GM19328 (cell line): ENCODE results near the gene PLA1A.
A peak's percentile ranks its signal among the peaks of the same experiment; 100 is the strongest.
"Not testable (repeated sequence)": the region's sequence is repeated elsewhere in the genome, so short reads cannot be mapped to it uniquely, and the experiment has no call there.

Source experiments
- ATAC-seq: cut with Tn5 transposase; IDR thresholded peaks from one replicate; pipeline ENCODE4 v1.9.1; 2021; ENCODE audit warnings: mild to moderate bottlenecking, moderate library complexity; ENCODE audit not compliant: unreplicated experiment

The PLA1A gene

DNA sequence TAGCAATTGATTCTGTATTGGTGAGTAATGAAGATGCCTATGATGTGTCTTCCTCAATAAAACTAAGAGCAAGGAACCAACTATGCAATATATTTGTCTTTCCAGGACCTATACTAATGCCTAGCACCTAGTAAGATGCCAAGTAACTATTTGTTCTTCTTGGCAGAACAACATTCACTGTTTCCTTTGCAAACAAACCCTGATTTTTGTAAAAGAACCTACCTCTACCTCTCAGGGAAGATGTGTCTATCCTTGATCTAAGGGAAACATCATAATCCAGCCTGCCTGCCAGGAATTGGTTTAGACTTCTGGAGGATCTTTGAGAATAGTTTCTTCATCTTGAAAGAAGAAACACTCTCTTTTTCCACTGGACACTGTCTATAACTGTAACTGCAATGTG, 22.2 kb upstream of the PLA1A start:
- ATAC-seq = no peak

DNA sequence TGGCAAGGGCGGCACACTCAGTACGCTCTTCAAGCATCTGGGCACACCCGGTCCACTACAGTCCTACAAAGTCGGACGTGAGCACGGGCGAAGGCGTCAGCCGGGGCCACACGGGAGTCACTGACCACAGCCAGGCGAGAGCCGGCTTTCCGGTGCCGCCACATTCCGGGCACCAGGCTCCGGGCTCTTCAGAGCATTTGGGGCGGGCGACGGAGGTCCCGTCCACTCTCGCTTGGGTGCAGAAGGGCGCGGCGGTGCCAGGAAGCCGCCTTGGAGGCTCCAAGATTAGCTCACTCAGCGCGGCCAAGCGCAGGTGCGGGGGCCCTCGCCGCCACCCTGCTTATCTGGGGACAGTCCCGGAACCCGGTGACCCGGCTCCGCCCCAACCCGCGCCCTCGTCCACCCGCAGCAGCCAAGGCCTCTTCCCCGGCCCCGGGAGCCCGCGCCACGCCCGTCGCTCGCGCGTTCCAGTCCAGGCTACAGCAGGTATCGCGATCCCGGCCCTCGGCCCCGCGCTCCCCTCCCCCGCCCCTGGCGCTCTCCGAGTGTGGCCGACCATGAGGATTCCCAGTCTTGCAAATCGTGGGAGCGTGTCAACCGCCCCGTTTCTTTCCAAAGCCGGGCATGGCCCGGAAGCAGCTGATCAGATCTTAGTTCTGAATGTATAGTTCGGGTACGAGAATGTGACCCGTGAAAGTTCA, 18.2 kb upstream of the PLA1A start, which contains the start of gene ADPRH:
Gene ADPRH (plus strand): TSS at position 127 of the 701 bp plus-strand sequence. CDS start 2,678 bp downstream, outside the sequence.
- ATAC-seq = peak; percentile 50

DNA sequence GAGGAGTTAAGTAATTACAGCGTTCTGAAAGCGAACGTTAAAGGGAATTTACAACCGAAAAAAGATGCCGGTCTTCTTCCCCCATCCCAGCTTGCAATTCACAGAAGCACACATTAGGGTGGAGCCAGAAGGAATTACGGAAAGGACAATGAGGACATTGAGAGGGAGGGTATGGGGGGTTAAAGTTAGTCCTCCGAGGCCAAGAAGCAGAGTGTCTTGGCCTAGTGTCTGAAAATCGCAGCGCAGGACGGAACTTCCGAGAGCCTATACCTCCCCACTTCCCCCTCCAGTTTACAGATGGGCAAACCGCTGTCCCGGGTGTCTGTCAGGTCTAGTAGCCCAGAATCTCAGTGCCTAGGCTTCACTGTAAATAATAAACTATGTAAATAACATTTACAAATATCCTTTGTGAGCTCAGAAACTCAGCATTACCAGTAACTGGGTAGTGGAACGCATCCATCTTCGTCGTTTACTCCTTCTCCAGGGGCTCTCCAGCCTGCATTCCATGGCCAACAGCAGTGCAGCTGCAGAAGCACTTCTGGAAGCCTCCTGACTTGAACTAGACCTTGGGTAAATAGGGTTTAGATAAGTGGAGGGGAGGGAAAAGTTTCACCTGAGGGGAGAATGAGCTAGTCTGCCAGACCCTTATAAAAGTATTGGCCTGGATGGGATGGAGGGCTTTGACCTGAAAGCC, 17.5 kb upstream of the PLA1A start:
- ATAC-seq = peak; percentile 66

DNA sequence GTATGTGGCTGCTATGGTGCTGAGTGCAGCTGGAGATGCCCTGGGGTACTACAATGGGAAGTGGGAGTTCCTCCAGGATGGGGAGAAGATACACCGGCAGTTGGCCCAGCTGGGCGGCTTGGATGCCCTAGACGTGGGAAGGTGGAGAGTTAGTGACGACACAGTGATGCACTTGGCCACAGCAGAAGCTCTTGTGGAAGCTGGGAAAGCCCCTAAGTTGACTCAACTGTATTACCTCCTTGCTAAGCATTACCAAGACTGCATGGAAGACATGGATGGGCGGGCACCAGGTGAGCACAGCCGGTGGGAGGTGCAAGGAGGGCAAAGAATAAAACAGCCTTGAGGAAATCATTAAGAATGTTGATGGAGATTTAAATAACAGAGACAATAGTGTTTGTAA, 15.5 kb upstream of the PLA1A start:
- no peak for ATAC-seq

DNA sequence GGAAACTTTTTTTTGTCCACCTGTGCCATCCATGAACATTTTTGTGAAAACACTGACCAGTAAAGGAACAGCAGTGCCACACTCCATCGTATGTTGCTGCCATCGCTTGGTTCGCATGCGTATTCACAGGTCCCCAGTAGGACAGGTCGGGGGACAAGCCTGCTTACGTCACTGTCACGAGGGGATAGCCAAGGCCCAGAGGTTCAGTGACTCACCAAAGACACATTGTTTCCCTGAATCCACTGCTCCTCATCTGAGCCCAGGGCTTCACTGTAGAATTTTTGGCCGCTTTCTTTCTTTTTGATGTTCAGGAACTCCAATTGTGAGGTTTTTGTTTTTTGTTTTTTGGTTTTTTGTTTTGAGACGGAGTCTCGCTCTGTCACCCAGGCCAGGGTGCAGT, 12.5 kb upstream of the PLA1A start:
- no peak for ATAC-seq

DNA sequence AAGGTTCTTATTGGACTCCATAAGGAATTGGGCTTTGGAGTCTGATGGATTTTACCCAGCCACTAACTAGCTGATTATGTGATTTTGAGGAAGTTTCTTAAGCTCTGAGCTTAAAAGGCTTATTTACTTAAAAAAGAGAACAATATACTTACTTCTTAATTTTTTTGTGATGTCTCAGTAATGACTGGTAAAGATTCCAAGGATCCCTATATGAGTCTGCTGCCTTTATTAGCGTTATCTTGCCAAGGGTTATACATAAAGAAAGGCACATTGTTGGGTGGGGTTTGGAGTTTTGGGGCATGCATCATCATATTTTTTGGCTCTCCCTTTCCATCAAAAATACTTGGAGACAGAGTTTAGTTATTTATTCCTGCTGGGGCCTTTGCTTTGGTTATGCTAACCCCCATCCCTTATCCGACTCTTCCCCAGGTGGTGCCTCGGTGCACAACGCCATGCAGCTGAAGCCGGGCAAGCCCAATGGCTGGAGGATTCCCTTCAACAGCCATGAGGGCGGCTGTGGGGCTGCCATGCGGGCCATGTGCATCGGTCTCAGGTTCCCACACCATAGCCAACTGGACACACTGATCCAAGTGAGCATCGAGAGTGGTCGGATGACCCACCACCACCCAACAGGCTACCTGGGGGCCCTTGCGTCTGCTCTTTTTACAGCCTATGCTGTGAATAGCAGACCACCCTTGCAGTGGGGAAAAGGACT, 11.7 kb upstream of the PLA1A start:
- ATAC-seq = no peak

DNA sequence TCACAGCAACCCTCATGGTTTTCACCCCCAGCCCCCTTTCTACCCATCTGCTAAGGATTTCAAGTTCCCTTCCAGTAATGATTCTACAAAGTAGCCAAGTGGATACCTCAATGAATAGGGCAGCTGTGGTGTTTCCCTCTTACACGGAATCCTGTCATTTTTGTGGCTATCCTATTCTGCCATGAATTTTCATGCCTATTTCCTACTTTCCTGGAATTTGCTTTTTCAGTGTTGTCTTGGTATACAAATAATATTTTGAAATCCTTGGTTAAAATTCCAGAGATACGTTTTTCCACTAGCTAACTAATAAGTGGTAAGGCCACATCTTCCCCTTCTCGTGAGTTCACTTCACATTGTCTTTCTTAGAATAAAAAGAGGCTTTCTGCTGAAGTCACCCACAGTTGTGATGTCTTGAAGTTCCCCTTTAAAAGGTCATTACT, 10.9 kb upstream of the PLA1A start:
- no peak for ATAC-seq

DNA sequence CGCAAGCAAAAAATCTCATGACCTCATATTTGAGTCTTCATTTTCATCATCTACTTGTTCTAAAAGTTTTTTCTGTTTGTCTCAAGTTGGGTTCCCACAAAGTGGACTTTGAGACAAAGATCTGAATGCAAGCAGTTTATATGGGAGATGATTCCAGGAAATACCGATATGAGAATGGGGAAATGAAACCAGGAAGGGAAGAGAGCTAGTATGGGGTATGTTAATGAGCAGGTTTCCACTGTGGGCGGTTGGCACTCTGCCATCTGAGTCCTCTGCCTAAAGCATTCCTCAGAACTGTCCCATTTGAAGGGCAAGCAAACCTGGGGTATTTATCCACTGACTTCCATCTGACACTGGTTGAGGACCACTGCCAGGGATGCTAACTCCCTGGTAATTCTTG, 9.6 kb upstream of the PLA1A start:
- no peak for ATAC-seq

DNA sequence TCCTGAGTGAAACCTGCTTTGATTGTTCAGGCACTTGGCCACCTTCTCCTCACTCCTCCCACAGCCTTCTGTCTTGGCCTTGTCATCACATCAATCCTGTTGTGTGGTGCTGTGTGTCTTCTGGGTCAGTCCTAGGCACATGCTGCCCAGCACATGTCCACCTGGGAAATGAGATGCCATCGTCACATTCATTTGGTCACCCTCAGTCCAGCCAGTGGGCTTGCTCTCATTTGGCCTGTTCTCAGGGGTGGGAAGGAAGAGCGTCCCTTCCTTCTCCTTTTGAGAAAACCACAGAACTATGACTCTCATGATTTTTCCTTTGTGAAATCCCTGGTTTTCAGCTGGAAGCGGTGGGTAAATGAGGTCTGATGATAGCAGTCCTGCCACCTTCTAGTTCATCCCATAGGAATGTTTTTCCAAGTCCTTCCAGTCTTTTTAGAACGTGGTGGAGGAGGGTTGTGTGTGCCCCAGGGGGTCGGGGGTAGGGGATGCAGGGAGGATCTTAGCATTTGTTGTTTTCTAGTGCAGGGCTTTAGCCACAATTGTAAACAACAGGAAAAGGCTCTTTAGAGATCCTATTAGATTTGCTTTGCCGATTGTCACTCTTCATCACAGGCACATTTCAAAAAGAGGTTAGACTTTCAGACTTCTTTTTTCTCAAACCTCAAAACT, 8.4 kb upstream of the PLA1A start:
- ATAC-seq = no peak

DNA sequence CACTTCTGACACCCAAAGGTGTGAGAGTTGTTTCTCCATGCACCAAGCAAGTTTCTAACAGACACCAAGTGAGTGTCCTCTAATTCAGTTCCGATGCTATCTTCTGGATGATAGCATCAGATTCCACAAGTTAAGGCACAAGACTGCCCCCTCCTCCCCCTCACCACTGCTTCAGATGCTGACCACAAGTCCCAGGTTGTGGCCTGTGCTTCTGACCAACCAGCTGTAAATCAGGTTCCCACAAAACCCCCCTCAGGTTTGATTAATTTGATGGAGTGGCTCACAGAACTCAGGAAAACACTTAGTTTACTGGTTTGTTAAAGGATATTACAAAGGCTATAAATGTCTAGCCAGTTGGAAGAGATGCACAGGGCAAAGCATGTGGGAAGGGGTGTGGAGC, 7.0 kb upstream of the PLA1A start:
- no peak for ATAC-seq

DNA sequence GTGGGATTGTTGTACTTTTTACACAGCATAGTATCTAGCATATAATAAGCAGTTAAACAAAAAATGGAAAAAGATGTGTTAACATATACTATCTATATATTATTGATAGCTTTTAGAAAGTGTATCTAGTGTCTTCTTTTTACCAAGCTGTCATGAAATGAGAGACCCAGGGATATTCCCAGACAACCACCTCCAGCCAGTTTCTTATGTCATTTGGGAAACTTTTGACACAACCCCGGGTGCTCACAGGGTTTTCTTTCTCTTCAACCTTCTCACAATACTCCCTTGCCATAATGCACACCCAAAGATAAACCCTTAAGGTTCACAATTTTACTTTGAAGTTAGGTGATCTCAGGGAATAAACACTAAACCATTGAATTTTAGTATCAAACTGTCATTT, 4.8 kb upstream of the PLA1A start:
- no peak for ATAC-seq

DNA sequence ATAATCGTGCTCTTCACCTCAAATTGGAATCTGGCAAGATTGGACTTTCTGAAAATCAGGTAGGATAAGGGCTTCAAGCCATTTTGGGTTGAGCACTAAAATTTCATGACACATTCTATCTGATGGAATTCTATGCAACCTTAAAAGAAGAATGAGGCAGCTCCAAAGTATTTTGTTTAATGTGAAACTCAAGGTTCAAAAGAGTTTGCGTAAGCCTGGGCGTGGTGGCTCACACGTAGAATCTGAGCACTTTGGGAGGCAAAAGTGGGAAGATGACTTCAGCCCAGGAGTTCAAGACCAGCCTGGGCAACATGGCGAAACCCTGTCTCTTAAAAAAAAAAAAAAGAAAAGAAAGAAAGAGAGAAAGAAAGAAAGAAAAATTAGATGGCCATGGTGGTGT, 3.6 kb upstream of the PLA1A start:
- ATAC-seq = no peak

DNA sequence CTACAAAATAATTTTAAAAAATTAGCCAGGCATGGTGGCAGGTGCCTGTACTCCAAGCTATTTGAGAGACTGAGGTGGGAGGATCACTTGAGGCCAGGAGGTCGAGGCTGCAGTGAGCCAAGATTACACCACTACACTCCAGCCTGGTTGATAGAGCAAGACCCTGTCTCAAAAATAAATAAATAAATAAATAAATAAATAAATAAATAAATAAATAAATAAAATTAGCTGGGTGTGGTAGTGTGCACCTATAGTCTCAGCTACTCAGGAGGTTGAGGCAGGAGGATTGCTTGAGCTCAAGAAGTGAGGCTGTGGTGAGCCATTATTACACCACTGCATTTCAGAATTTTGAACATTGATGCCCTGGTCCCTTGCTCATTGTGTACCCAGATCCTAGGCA, 2.8 kb upstream of the PLA1A start:
- ATAC-seq = not testable (repeated sequence)

DNA sequence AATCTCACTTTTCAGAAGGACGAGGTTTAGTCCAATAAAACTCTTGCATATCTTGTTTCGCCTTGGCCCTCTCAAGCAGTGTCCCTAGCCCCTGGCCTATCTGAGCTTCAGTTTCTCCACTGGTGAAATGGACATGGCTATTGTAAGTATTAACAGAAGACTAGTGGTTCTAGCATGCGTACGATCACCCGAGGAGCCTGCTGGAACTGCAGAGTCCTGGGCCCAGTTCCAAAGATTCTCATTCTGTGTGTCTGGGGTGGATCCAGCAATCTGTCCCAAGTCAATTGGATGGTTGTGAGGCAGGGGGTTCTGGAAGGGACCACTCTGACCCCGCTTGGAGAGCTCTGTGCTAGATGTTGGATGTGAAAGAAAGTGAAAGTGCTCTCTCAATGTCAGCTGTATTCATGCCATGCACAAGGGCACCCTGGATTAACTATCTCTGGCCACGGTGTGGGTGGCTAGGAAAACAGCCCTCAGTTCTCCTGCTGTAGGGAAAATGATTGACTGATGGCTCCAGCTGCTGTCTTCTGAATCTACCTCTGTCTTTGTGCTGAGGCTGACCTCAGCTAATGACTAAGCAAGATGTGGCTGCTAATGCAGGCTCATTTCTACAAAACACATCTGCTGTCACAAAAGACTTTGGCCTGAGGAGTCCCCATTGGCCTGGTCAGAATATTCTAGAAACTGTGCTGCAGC, 1.9 kb upstream of the PLA1A start:
- ATAC-seq = no peak

DNA sequence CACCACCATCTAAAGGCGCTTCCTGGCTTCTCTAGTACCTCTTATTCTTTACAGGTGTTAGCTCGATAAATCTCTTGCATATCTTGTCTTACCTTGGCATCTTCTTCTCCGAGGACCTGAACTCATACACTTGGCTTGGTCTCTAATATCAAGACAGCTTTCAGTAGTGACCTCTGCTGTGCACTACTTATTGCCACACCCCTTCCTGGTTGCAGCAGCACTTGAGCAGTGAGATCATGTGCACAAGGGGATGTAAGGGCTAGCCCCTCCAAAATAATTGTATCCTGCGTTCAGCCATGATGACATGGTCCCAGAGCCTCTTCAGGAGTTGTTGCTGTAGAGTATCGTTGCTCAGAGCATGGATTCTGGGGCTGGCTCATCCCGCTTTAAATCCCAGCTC, 1.3 kb upstream of the PLA1A start:
- no peak for ATAC-seq

DNA sequence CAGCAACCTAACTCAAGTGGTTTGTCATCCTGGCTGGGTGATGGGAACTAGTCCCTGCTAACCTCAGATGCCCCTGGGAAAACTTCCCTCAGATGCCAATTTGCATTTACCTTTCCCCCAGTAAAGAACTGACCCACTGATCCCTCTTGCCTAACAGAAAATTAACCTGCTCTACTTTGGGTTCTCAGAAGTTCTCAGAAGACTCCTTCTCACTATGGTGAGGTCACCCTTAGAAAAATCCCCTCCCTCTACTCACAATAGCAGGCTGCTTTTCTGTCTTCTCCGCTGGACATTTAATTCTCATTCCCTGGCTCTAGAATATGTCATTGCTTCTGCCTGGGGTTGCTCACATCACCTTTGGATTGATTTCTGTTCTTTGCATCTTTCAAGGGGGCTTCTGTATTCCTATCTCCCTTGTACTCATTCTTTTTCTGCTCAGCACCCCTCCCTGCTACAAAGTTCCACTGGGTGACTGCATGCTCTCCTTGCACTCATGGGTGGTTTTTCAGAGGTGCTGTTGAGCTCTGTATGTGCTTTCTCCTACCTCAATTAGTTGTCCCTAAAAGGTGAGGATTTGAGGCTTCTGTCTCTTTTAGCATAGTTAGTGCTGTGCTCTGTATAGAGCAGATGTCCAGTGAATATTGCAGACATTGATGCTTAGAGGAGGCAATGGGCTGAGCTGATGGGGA, 869 bp downstream of the PLA1A start:
- ATAC-seq = no peak

DNA sequence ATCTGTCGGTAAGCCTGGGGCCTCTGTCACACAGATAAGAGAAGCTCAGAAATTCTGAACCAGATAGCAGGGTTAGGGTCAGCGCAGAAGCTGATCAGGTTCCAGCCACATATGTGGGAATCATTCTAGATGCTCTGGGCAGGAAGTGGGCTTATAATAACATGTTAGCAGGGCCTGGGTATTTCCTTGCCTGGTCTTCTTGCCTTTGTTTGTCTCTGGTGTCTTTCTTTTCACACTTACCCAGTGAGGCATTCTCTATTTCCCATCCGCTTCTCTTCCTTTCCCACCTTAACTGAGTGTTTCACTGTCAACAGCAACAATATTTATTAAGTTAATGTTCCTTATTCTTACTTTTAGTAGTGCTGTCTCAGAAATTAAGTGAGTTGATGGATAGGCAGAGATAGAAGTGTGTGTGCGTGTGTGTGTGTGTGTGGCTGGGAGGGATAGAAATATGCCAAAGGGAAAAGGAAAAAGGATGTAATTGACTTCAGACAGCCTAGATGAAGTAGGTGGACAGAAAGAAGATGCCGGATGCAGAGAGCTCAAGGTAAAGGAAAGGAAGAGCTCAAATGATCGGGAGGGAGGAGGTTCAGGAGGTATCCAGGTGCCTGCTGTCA, 2.0 kb downstream of the PLA1A start:
- ATAC-seq = no peak

DNA sequence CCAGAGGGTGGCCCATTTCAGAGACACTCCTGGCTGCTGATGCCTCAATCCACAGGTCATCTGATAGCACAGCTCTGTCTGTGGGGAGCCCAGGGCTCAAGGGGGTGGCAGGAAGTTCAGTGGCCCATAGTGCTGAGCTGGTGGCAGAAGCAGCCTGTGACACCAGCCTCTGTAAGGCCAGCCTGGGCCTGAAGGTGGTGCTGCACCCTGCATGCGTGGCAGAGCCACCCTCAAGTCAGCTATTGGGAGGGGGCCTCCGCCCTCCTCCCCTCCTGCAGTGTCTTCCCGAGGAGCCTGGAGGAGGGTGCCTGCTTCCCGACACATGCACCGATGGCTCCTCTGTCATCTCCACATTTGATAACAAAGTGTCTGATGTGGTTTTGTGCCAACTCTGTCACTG, 3.0 kb downstream of the PLA1A start:
- ATAC-seq = peak; percentile 48

DNA sequence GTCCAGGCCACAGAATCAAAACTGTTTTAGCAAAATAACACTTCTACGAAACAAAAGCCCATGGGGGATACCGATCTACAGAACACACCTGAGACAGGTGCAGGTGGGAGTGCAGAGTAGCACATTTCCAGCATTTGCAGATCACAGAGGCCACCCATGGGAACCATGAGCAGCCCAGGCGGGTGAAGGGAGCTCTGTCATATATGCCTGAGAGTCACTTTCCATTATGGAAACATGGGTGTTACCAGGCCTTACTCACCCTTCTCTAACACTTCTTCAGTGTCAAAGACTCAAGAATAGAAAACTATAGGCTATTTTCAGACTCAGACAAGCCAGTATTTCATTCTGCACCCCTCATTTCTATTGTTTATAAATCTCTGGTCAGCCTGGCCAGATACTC, 3.5 kb downstream of the PLA1A start:
- ATAC-seq = no peak

DNA sequence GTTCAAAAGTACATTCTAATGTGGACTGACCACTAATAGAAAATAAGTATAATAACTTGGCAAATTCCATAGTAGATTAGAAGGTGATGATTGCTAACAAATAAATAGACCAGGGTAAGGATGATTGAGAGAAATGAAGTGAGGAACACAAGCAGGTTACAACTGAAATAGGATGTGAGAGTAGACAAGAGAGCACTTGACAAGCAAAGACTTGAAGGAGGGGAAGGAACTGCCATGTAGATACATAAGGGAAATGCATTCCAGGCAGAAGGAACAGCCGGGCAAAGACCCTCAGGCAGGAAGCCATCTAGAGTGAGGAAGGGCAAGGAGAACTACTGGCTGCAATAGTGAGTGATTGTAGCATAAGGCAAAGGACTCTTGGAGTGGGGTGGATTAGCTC, 5.0 kb downstream of the PLA1A start:
- no peak for ATAC-seq
